Measurements from ENCODE around the gene ABCA3.

DNA sequence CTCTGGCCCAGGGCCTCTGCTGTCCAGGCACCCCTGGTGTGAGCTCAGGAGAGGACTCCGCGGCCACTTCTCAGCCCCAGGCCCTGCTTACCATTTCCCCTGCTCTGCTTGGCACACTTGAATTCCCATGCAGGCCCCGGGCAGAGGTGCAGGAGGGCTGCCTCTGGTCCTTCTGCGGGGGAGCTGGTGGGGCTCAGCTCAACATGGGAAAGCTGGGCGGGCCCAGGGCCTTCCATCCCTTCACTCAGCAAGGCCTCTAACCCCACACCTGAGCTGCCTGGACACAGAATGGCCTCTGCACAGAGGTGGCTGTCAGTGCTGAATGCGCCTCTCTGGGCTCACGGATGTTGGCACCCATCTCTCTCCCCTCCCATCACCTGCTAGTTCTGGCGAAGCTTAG is 60.1 kb downstream of the ABCA3 start:
- TF ChIP-seq KDM5A (IDR thresholded peaks at IDR 0.05; ENCODE audit: low read length) (no peak), JUND (IDR thresholded peaks at IDR 0.05; ENCODE audit: low read length) (no peak), POU5F1 (IDR thresholded peaks at IDR 0.05; ENCODE audit: low read depth, low read length) (no peak)
- TF ChIP-seq, protein P1, sequence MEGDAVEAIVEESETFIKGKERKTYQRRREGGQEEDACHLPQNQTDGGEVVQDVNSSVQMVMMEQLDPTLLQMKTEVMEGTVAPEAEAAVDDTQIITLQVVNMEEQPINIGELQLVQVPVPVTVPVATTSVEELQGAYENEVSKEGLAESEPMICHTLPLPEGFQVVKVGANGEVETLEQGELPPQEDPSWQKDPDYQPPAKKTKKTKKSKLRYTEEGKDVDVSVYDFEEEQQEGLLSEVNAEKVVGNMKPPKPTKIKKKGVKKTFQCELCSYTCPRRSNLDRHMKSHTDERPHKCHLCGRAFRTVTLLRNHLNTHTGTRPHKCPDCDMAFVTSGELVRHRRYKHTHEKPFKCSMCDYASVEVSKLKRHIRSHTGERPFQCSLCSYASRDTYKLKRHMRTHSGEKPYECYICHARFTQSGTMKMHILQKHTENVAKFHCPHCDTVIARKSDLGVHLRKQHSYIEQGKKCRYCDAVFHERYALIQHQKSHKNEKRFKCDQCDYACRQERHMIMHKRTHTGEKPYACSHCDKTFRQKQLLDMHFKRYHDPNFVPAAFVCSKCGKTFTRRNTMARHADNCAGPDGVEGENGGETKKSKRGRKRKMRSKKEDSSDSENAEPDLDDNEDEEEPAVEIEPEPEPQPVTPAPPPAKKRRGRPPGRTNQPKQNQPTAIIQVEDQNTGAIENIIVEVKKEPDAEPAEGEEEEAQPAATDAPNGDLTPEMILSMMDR (IDR thresholded peaks at IDR 0.05; ENCODE audit: control extremely low read depth in 1 of 3, insufficient read depth in 1 of 3, low read depth in 1 of 3, low read length in 3 of 3) = no peak

Data from H1 (cell line).